CD14-positive monocyte (primary cell): ENCODE results near the gene SLC4A3. TPM values are rescaled to one million over a fixed set of nuclear protein-coding genes. Genes with fewer than 3 reads are reported as not detected.

Experiments used
- DNase-seq, 3 donors: peaks; one replicate each; pipeline ENCODE4 v3.0.0-alpha.2; 2011 to 2022
- H2AFZ ChIP-seq: 2 replicates; pipeline ENCODE4 v1.6.0; 2012; ENCODE audit warnings: mild to moderate bottlenecking, low read depth, low read length, inconsistent platforms; ENCODE audit not compliant: insufficient read depth, poor library complexity, severe bottlenecking
- H3K27ac ChIP-seq, 2 donors: 1 replicate in 1 of 2; 2 replicates in 1 of 2; pipeline ENCODE4 v1.5.1; 2012 to 2013; ENCODE audit warnings: low read length in 2 of 2, control low read depth in 1 of 2, inconsistent platforms in 1 of 2, low read depth in 1 of 2, mild to moderate bottlenecking in 1 of 2
- H3K27me3 ChIP-seq, 2 donors: one replicate each; pipeline versions ENCODE4 v1.6.0 to v1.6.1; 2011 to 2013; ENCODE audit warnings: low read length in 2 of 2; ENCODE audit not compliant: control insufficient read depth in 2 of 2, insufficient read depth in 2 of 2
- H3K36me3 ChIP-seq, 2 donors: replicated peaks in 1 of 2; 1 replicate in 1 of 2; 2 replicates in 1 of 2; pipeline versions ENCODE4 v1.5.1 to v1.6.1; 2012 to 2013; ENCODE audit warnings: low read length in 2 of 2, control low read depth in 1 of 2, inconsistent platforms in 1 of 2, mild to moderate bottlenecking in 1 of 2; ENCODE audit not compliant: insufficient read depth in 2 of 2, control insufficient read depth in 1 of 2
- H3K4me1 ChIP-seq, 2 donors: 1 replicate in 1 of 2; 2 replicates in 1 of 2; pipeline versions ENCODE4 v1.5.1 to v1.6.1; 2012 to 2013; ENCODE audit warnings: low read length in 2 of 2, control low read depth in 1 of 2, inconsistent platforms in 1 of 2, mild to moderate bottlenecking in 1 of 2, moderate library complexity in 1 of 2; ENCODE audit not compliant: insufficient read depth in 2 of 2, control insufficient read depth in 1 of 2
- H3K4me2 ChIP-seq: replicated peaks from 2 replicates; pipeline ENCODE3; 2012; ENCODE audit warnings: low read length, moderate library complexity, mild to moderate bottlenecking; ENCODE audit not compliant: poor library complexity, severe bottlenecking; ENCODE audit errors: extremely low read depth
- H3K4me3 ChIP-seq, 3 experiments: fragments of 200-600 bp in 1 of 3; sonication (generic) in 1 of 3; replicated peaks in 1 of 3; 1 replicate in 2 of 3; 2 replicates in 1 of 3; pipeline ENCODE4 v1.5.1; 2011 to 2013; ENCODE audit warnings: low read length in 3 of 3, mild to moderate bottlenecking in 3 of 3, control low read depth in 2 of 3, low read depth in 2 of 3, inconsistent platforms in 1 of 3, moderate library complexity in 1 of 3
- H3K79me2 ChIP-seq: 2 replicates; pipeline ENCODE4 v1.6.0; 2012; ENCODE audit warnings: mild to moderate bottlenecking, control low read depth, inconsistent platforms, low read length, moderate library complexity; ENCODE audit not compliant: insufficient read depth
- H3K9ac ChIP-seq: 2 replicates; pipeline ENCODE4 v1.6.0; 2017; ENCODE audit warnings: low read length, mild to moderate bottlenecking; ENCODE audit not compliant: insufficient read depth, poor library complexity, severe bottlenecking
- H3K9me3 ChIP-seq, 2 donors: replicated peaks in 1 of 2; 1 replicate in 1 of 2; 2 replicates in 1 of 2; pipeline versions ENCODE4 v1.5.1 to v1.6.1; 2012 to 2013; ENCODE audit warnings: low read length in 2 of 2, control low read depth in 1 of 2; ENCODE audit not compliant: control insufficient read depth in 1 of 2, insufficient read depth in 1 of 2
- H4K20me1 ChIP-seq: 2 replicates; pipeline ENCODE4 v1.6.0; 2012; ENCODE audit warnings: mild to moderate bottlenecking, low read length, control low read depth, moderate library complexity; ENCODE audit not compliant: insufficient read depth
- H3K27ac Mint-ChIP-seq, 7 donors: one replicate each; pipeline ENCODE4 v1.8.0; 2020; ENCODE audit warnings: mild to moderate bottlenecking in 7 of 7, mixed read lengths in 7 of 7, moderate library complexity in 6 of 7, inconsistent platforms in 2 of 7
- H3K27me3 Mint-ChIP-seq, 3 donors: one replicate each; pipeline ENCODE4 v1.8.0; 2021 to 2022; ENCODE audit warnings: low read depth in 3 of 3, mild to moderate bottlenecking in 3 of 3, mixed read lengths in 3 of 3, moderate library complexity in 3 of 3, inconsistent platforms in 1 of 3
- H3K36me3 Mint-ChIP-seq, 2 donors: one replicate each; pipeline ENCODE4 v1.8.0; 2020; ENCODE audit warnings: mixed read lengths in 2 of 2, inconsistent platforms in 1 of 2, mild to moderate bottlenecking in 1 of 2
- H3K4me1 Mint-ChIP-seq: one replicate; pipeline ENCODE4 v1.8.0; 2020; ENCODE audit warnings: mild to moderate bottlenecking, mixed read lengths
- H3K4me3 Mint-ChIP-seq, 2 donors: one replicate each; pipeline ENCODE4 v1.8.0; 2020; ENCODE audit warnings: mild to moderate bottlenecking in 2 of 2, mixed read lengths in 2 of 2, moderate library complexity in 1 of 2
- H3K9me3 Mint-ChIP-seq, 7 donors: one replicate each; pipeline ENCODE4 v1.8.0; 2020 to 2022; ENCODE audit warnings: mixed read lengths in 7 of 7, mild to moderate bottlenecking in 6 of 7, moderate library complexity in 6 of 7, inconsistent platforms in 2 of 7
- WGBS: methylation state at CpG from one replicate; pipeline ENCODE4 v1.1.5; 2013; ENCODE audit warnings: missing lambda C conversion rate; ENCODE audit not compliant: insufficient coverage; 5-methylcytosine and 5-hydroxymethylcytosine counted together
- intact Hi-C, 2 donors: fragments of 100-400 bp; cut with micrococcal nuclease; formaldehyde crosslinking; loops; one replicate each; pipeline versions ENCODE4 v1.15.0 to v1.15.1; 2023
- polyA plus RNA-seq, 3 donors: library from polyadenylated mRNA; depleted of rRNA in 1 of 3; unstranded in 2 of 3; stranded (reverse) in 1 of 3; fragments of 300-500 nt in 2 of 3; fragments of >200 nt in 1 of 3; fragmentation: Illumina TruSeq in 2 of 3; gene quantifications; 1 replicate in 2 of 3; 2 replicates in 1 of 3; pipeline ENCODE4 v1.2.3, GENCODE V29; 2012 to 2021
- TF ChIP-seq, protein P1 (sequence below): fragments of 200-600 bp; IDR thresholded peaks from one replicate; pipeline ENCODE4 v1.8.0; 2022; ENCODE audit warnings: antibody characterized with exemption, mild to moderate bottlenecking

Gene SLC4A3
- polyA plus RNA-seq, 3 donors = 0.31 TPM; not detected in 2

DNA sequence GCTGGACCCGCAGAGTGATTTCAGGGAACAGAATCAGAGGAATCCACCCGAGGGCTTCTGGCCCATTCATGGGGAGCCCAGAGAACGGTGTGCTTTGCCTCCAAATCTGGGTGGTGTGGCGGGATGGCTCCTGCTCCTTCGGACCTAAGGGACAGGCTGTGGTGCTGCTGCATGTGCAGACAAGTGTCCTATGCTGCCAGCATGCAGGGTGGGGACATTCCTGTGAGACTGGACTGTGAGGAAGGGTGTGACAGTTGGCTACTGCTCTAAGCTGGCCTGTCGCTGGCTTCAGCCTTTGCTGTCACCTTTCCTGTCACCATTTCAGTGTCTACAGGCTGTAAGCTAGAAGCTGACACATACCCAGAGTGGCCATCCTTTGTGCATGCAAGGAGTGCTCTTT, 2.9 kb upstream of the SLC4A3 start:
- H3K4me3 ChIP-seq = no peak overlapping the region
- Mint-ChIP-seq H3K4me3 (no peak overlapping the region), H3K27me3 (peaks cover 33 to 50% (median 43%) of the 10 kb centered on the region in 3 donors), H3K27ac (peak overlapping the region in 1 of 7 donors; percentile 43), H3K36me3 (no peaks in the 10 kb centered on the region), H3K4me1 (peaks cover 14% of the 10 kb centered on the region), H3K9me3 (peaks cover 0 to 13% (median 3%) of the 10 kb centered on the region in 7 donors)
- H3K4me1 ChIP-seq = peaks cover 14 to 18% of the 10 kb centered on the region in 2 donors
- no peak overlapping the region for H3K4me2 ChIP-seq
- H3K27ac ChIP-seq = no peak overlapping the region
- no peaks in the 10 kb centered on the region for H4K20me1 ChIP-seq
- no peak overlapping the region for H2AFZ ChIP-seq
- DNase-seq = no peak
- H3K9me3 ChIP-seq = peaks cover 4% of the 10 kb centered on the region in 2 donors
- no peak overlapping the region for H3K9ac ChIP-seq
- H3K36me3 ChIP-seq = no peaks in the 10 kb centered on the region
- TF ChIP-seq, protein P1, sequence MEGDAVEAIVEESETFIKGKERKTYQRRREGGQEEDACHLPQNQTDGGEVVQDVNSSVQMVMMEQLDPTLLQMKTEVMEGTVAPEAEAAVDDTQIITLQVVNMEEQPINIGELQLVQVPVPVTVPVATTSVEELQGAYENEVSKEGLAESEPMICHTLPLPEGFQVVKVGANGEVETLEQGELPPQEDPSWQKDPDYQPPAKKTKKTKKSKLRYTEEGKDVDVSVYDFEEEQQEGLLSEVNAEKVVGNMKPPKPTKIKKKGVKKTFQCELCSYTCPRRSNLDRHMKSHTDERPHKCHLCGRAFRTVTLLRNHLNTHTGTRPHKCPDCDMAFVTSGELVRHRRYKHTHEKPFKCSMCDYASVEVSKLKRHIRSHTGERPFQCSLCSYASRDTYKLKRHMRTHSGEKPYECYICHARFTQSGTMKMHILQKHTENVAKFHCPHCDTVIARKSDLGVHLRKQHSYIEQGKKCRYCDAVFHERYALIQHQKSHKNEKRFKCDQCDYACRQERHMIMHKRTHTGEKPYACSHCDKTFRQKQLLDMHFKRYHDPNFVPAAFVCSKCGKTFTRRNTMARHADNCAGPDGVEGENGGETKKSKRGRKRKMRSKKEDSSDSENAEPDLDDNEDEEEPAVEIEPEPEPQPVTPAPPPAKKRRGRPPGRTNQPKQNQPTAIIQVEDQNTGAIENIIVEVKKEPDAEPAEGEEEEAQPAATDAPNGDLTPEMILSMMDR = no peak
- intact Hi-C loops = no loop called here
- WGBS = 89% methylated on average over 6 of the region's 6 CpGs
- no peaks in the 10 kb centered on the region for H3K79me2 ChIP-seq
- H3K27me3 ChIP-seq = peaks cover 17 to 41% of the 10 kb centered on the region in 2 donors

DNA sequence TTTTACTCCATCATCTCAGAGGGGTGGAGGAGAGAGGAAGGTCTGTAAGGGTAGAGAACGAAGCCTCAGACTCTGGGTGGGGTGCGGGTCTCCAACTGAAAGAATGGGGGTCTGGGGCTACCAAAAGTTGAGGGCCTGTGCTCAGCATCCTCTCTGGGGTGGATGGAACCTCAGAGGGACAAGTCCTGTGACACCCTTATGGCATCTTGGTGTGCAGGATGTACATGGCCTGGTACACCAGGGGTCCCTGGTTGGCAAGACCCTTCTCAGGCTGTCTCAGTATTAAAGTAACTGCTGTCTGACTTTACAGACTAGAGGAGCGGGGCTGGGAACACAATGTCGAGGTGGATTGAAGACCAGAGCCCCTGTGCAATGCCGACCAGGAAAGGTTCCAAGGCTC, 2.3 kb upstream of the SLC4A3 start:
- no peak for DNase-seq
- peak overlapping the region in 1 of 7 donors; percentile 17 for H3K27ac Mint-ChIP-seq
- Histone ChIP-seq H3K9ac (no peak overlapping the region), H3K9me3 (peaks cover 4% of the 10 kb centered on the region in 2 donors), H3K4me3 (no peak overlapping the region), H3K4me1 (peaks cover 14 to 19% of the 10 kb centered on the region in 2 donors), H4K20me1 (no peaks in the 10 kb centered on the region), H2AFZ (no peak overlapping the region), H3K27ac (no peak overlapping the region), H3K36me3 (no peaks in the 10 kb centered on the region), H3K79me2 (no peaks in the 10 kb centered on the region), H3K4me2 (no peak overlapping the region), H3K27me3 (peaks cover 17 to 41% of the 10 kb centered on the region in 2 donors)
- H3K9me3 Mint-ChIP-seq = peaks cover 0 to 13% (median 3%) of the 10 kb centered on the region in 7 donors
- intact Hi-C loops = no loop called here
- WGBS = 97% methylated on average over 5 of the region's 5 CpGs
- peaks cover 14% of the 10 kb centered on the region for H3K4me1 Mint-ChIP-seq
- TF ChIP-seq, protein P1 = no peak
- no peak overlapping the region for H3K4me3 Mint-ChIP-seq
- H3K27me3 Mint-ChIP-seq = peaks cover 31 to 50% (median 43%) of the 10 kb centered on the region in 3 donors
- H3K36me3 Mint-ChIP-seq = no peaks in the 10 kb centered on the region
